Esophagus squamous epithelium (tissue), 5 donors: ENCODE measurements around the gene UVSSA. TPM values are rescaled to one million over a fixed set of nuclear protein-coding genes. Genes with fewer than 3 reads are reported as not detected.

Experiments used
- DNase-seq: peaks from one replicate; lab custom pipeline; 2025; lab: John Stamatoyannopoulos, UW
- H3K27ac ChIP-seq, 4 donors: fragments of 200-600 bp; sonication (generic); one replicate each; pipeline ENCODE4 v1.5.1; 2016 to 2019; ENCODE audit warnings: mild to moderate bottlenecking in 1 of 4
- H3K27me3 ChIP-seq, 4 donors: fragments of 200-600 bp; sonication (generic); 1 replicate in 3 of 4; 2 replicates in 1 of 4; pipeline versions ENCODE4 v1.5.1 to v1.6.0; 2017 to 2021; ENCODE audit warnings: antibody characterized with exemption in 1 of 4
- H3K36me3 ChIP-seq, 3 donors: fragments of 200-600 bp; sonication (generic); one replicate each; pipeline ENCODE4 v1.5.1; 2016 to 2019
- H3K4me1 ChIP-seq, 3 donors: fragments of 200-600 bp; sonication (generic); one replicate each; pipeline ENCODE4 v1.5.1; 2017 to 2019
- H3K4me3 ChIP-seq, 4 donors: fragments of 200-600 bp; sonication (generic); 1 replicate in 3 of 4; 2 replicates in 1 of 4; pipeline ENCODE4 v1.5.1; 2016 to 2019; ENCODE audit warnings: mild to moderate bottlenecking in 2 of 4, moderate library complexity in 1 of 4
- H3K9me3 ChIP-seq, 3 donors: fragments of 200-600 bp; sonication (generic); one replicate each; pipeline ENCODE4 v1.5.1; 2016 to 2019
- POLR2A ChIP-seq, 4 donors: fragments of 450-650 bp; IDR thresholded peaks; one replicate each; pipeline ENCODE4 v1.6.1; 2017; ENCODE audit warnings: antibody characterized with exemption in 4 of 4, mild to moderate bottlenecking in 4 of 4, moderate library complexity in 3 of 4
- WGBS, 2 donors: methylation state at CpG; one replicate each; pipeline ENCODE4 v1.1.5; 2018; 5-methylcytosine and 5-hydroxymethylcytosine counted together
- intact Hi-C: fragments of 100-400 bp; cut with DNase I; formaldehyde crosslinking; loops from one replicate; pipeline ENCODE4 v1.15.0; 2022
- total RNA-seq, 4 donors: library from RNA; depleted of rRNA; stranded (reverse); fragments of >200 nt; gene quantifications; one replicate each; pipeline ENCODE4 v1.1.0, GENCODE V29; 2016
- TF ChIP-seq, protein P1 (sequence below), 6 experiments: fragments of 450-650 bp in 4 of 6; fragments of 200-600 bp in 2 of 6; sonication (generic) in 2 of 6; IDR thresholded peaks; one replicate each; pipeline ENCODE4 v1.5.1; 2016 to 2019; ENCODE audit warnings: antibody characterized with exemption in 6 of 6, mild to moderate bottlenecking in 4 of 6, moderate library complexity in 4 of 6
- donor health status: DM: yes; HTN: yes; CAD: no.

UVSSA gene
- total RNA-seq, 4 donors from 2014 or later: 7.2 to 12.8 (median 11.5) TPM

DNA sequence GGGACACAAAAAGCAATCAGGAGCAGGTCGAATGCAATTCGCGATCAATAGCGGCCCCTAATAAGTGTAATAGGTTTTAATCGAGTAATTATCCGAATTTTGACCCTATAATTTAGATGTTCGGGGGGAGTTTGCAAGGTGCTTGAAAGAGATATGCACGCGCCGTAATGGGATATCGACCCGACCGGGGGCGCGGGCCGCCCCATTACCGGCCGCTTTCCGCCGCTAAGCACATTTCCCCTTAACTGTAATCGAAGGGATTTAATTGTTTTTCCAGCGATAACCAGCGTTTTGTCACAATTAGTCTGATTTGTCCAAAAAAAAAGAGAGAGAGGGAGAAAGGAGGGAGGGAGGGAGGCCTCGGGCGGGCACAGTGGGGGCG, 58.2 kb downstream of the UVSSA start:
- H3K4me1 ChIP-seq: peaks cover 5 to 64% (median 44%) of the 10 kb centered on the region in 3 donors
- WGBS, 2 donors: 11 to 18% methylated on average over 22 of the region's 26 CpGs
- intact Hi-C loops: no loop called here

DNA sequence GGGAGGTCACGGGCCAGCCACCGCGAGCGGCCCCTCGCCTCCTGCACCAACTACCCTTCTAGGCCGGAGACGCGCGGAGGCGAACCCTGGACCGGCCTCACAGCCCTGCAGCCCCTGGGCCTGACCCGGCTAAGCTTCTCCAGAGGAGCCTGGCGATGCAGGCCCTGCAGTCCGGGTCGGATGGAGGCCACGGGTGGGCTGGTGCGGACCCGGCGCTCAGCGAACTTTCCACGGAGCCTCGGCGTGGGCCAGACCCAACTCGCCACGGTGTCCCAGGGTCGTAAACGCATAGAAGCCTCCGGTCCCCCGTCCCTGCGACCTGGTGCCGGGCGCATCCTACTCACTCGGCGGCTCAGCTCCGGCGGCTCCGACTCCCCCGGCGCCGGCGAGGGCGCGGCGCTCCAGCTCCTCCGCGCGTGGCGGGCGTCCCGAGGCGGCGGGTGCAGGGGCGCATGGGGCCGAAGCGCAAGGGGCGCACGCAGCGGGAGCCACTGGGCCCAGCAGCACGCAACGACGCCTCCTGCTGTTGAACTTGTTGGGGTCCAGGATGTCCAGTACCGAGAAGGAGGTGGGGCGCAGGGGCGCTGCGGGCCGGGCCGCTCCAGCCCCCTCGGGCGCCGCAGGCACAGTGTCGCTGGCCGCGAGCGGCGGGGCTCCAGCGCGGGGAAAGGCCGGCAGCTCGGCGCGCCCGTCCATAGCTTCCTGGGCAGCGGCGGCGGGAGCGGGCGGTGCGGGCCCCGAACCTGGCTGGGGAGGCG, 58.8 kb downstream of the UVSSA start:
- WGBS, 2 donors: 7 to 36% methylated on average over 5 to 13 of the region's 90 CpGs
- Histone ChIP-seq H3K9me3 (no peaks in the 10 kb centered on the region), H3K27me3 (peaks cover 46 to 100% (median 62%) of the 10 kb centered on the region in 4 donors), H3K36me3 (no peaks in the 10 kb centered on the region), H3K27ac (no peak overlapping the region), H3K4me3 (no peak overlapping the region), H3K4me1 (peaks cover 5 to 64% (median 44%) of the 10 kb centered on the region in 3 donors)
- no peak for DNase-seq
- intact Hi-C loops: no loop called here
- no peak for TF ChIP-seq POLR2A (IDR thresholded peaks at IDR 0.05)
- TF ChIP-seq, protein P1, sequence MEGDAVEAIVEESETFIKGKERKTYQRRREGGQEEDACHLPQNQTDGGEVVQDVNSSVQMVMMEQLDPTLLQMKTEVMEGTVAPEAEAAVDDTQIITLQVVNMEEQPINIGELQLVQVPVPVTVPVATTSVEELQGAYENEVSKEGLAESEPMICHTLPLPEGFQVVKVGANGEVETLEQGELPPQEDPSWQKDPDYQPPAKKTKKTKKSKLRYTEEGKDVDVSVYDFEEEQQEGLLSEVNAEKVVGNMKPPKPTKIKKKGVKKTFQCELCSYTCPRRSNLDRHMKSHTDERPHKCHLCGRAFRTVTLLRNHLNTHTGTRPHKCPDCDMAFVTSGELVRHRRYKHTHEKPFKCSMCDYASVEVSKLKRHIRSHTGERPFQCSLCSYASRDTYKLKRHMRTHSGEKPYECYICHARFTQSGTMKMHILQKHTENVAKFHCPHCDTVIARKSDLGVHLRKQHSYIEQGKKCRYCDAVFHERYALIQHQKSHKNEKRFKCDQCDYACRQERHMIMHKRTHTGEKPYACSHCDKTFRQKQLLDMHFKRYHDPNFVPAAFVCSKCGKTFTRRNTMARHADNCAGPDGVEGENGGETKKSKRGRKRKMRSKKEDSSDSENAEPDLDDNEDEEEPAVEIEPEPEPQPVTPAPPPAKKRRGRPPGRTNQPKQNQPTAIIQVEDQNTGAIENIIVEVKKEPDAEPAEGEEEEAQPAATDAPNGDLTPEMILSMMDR (IDR thresholded peaks at IDR 0.05): no peak

More for the DNA sequence above, 58.2 kb downstream of the UVSSA start:
- Histone ChIP-seq H3K27ac (no peak overlapping the region), H3K36me3 (no peaks in the 10 kb centered on the region), H3K27me3 (peaks cover 46 to 100% (median 65%) of the 10 kb centered on the region in 4 donors), H3K4me3 (no peak overlapping the region), H3K9me3 (no peaks in the 10 kb centered on the region)
- no peak for TF ChIP-seq POLR2A (IDR thresholded peaks at IDR 0.05)
- TF ChIP-seq, protein P1 (IDR thresholded peaks at IDR 0.05): no peak
- DNase-seq: no peak

DNA sequence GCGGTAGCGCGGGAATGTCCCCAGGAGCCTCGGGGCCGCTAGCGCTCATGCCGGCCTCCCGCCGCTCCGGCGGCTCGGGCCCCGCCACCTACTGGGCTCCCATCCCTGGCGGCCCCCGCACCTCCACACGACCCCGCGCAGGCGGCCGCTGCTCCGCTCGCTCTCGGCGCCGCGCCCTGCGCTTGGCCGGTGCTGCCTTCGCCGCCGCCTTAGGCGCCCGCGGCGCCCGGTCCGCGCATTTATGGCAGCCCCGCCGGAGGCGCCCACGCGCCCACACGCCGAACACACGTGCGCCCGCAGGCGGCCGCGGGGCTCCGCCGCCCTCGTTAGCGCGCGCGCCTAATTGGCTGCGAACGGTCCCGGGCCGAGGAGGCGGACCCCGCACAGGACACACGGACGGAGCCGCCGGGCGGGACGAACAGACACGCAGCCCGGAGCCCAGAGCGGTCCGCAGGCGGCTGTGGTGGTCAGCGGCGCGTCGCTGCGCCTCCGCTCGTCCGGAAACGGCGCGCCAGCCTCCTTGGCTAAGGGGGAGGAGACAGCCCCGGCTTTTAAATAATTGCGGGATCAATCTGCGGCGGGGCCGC, 59.5 kb downstream of the UVSSA start, which contains the start of gene NKX1-1:
NKX1-1 (minus strand) TSS at position 49 of the 587 bp plus-strand sequence; CDS start at position 49, 0 bp downstream.
- intact Hi-C loops: no loop called here
- H3K4me3 ChIP-seq: no peak within 1 kb of the TSS
- no peak within 1 kb of the TSS for H3K27ac ChIP-seq
- WGBS, 2 donors: no CpG with 5 or more reads among the region's 91 CpGs
- no peak for TF ChIP-seq POLR2A (IDR thresholded peaks at IDR 0.05)
- TF ChIP-seq, protein P1 (IDR thresholded peaks at IDR 0.05): no peak
- no peak for DNase-seq
- peaks cover 5 to 64% (median 44%) of the 10 kb centered on the region in 3 donors for H3K4me1 ChIP-seq
- H3K36me3 ChIP-seq: no peaks in the 10 kb centered on the region
- H3K27me3 ChIP-seq: peaks cover 46 to 100% (median 62%) of the 10 kb centered on the region in 4 donors
- no peaks in the 10 kb centered on the region for H3K9me3 ChIP-seq

DNA sequence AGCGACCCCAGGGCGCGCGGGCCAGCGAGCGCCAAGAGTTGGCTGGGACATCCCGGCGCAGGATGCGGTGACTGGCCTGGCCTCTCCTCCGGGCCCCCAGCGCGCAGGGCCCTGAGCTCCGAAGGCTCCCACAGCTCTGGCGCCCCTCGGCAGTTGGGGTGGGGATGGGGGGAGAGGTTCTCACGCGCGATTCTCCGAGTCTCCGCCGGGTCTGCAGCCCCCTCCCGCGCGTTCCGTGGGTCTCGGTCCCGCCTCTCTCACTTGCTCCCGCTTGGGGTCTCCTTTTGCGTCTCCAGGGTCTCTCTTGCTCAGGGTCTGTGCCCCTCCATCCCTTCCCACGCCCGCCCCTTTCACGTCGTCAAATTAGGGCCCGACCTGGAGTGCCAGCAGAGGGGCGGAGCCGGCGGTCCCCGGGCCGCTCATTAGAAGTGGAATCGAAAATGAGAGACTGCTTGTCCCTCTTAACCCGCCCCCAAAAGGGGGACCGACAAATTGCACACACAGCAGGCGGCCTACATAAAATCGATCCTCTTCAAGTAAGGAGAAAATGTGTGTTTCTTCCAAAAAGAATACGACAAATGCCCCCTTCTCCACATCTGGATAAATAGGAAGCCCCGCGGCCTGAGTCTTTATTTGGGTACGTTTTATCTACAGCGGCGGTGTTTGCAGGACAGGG, 60.1 kb downstream of the UVSSA start:
- 7% methylated on average over 14 of the region's 50 CpGs; no CpG with 5 or more reads in 1 of the 2 donors for WGBS, 2 donors
- H3K4me3 ChIP-seq: no peak overlapping the region
- H3K27ac ChIP-seq: no peak overlapping the region
- H3K27me3 ChIP-seq: peaks cover 42 to 100% (median 59%) of the 10 kb centered on the region in 4 donors
- H3K36me3 ChIP-seq: no peaks in the 10 kb centered on the region
- intact Hi-C loops: no loop called here
- peaks cover 5 to 61% (median 44%) of the 10 kb centered on the region in 3 donors for H3K4me1 ChIP-seq
- no peak for TF ChIP-seq POLR2A (IDR thresholded peaks at IDR 0.05)
- TF ChIP-seq, protein P1 (IDR thresholded peaks at IDR 0.05): no peak
- DNase-seq: no peak
- H3K9me3 ChIP-seq: no peaks in the 10 kb centered on the region
